ELR (cell line): ENCODE measurements around the gene RCAN2.
A peak's percentile ranks its signal among the peaks of the same experiment; 100 is the strongest.
"Not testable (repeated sequence)": the region's sequence is repeated elsewhere in the genome, so short reads cannot be mapped to it uniquely, and the experiment has no call there.

Experiments
- DNase-seq: peaks from one replicate; pipeline ENCODE4 v3.0.0-alpha.2; 2015; ENCODE audit warnings: low read depth

RCAN2 gene

DNA sequence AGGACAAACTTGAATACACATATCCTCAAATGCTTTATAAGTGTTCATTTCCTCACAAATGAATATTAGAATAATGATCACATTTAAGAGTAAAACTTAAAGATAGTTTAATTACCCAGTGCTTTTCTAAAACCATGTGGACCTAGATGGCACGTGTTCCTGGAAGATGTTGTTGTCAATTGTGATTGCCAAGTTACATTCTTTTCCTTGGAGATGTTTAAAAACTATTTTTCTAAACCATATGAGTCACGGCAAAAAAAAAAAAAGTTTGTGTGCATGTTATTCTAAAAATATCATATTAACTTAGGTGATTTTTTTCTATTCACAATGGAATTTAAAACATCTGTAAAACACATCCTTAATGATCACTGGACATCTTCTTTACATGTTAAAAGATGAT, 51.1 kb downstream of the RCAN2 start:
- DNase-seq: no peak

DNA sequence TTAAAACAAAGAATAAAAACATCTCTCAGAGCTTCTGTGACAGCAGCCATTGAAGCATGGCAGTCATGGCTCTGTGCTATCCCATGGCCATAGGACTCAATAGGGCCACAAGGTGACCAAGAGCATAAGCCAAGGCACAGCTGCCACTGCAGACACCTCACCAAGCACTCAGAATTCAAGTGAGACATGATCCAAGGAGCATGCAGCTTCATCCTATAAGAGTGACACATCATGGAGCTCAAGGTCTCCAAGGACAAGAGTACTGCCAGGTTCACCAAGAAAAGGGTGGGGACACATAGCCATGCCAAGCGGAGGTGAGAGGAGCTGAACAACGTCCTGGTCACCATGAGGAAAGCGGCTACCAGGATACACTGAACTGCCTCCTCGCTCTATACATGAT, 53.0 kb downstream of the RCAN2 start:
- DNase-seq: no peak

DNA sequence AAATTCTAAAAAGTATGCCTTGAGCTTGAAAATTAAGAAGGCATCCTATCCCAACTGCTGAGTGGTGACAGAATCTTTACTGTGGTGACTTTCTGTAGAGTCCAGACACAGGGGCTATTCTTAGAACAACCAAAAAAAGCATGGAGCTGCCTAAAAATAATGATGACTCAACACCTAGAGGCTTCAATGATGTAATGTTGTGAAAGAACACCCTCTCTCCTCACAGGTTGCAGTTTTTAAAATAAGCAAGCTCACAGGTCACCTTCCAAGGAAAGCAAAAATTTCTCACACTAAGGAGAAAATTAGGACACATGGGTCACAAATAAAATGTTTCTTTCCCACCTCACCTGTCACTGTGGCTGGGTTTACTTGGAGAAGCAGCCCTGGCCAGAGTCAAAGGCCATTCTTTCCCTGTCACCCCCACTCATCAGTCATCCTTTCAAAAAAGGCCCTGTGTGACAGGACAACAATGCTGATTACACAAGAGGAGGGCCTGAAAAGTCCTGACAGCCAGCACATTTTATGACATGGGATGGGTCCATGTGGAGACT, 53.5 kb downstream of the RCAN2 start:
- no peak for DNase-seq

DNA sequence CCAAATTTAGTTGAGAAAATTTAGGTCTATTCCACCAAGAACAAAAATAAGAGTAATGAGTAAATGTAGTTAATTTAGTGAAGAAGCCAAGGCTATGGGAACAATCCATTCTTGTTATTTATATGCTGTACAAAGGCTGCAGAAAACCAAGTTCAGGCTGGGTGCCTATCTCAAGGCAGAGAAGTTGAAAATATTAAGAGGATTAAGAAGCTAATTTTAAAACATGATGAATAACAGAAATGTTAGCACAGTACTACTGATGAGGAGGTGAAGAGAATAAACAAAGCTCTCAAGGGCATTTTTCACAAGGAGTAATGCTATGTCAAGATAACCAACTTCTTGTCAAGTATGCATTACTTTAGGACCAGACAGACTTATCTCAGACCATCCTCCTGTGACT, 68.6 kb downstream of the RCAN2 start:
- no peak for DNase-seq

DNA sequence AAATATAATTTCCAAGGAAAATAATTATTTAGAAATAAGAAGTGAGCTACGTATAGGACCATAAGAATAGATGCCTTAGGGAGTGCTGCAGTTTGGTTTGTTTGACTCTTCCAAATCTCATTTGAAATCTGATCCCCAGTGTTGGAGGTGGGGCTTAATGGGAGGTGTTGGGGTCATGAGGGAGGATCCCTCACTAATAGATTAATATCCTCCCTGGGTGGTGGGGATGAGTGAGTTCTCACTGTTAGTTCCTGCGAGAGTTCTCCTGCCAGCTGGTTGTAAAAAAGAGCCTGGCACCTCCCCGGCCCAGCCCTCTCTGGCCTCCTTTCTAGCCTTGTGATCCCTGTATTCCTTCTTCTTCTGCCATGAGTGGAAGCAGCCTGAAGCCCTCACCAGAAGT, 69.3 kb downstream of the RCAN2 start:
- no peak for DNase-seq

DNA sequence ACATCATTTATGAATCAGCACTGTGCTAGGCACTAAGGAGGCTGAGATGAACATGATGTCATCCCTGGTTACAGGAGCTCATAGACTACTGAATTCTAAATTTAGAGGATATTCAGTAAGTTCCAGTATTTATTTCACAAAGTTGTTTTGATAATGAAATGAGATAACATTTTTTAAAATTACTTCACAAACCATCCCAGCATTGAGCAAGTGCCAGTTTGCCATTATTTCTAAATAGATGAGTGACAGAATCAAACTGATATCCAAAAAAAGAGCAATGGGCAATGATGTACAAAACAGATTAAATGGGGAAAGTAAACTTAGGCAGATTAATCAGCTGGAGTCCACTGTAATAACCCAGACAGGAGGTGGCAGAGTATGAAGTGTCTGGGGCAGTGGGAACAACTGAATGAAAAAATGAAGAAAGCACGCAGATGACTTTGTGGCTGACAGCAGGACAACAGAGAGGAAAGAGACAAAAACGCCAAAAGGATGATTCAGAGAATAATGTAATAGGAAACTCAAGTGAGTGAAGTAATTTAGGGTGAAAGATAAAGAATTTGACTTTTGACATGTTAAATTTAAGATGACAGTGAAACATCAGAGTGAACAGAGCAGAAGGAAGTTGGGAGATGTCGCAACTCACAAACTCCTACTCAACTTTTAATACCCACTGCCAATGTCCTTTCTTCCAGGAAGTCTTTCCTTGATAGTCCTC, 70.2 kb downstream of the RCAN2 start:
- no peak for DNase-seq

DNA sequence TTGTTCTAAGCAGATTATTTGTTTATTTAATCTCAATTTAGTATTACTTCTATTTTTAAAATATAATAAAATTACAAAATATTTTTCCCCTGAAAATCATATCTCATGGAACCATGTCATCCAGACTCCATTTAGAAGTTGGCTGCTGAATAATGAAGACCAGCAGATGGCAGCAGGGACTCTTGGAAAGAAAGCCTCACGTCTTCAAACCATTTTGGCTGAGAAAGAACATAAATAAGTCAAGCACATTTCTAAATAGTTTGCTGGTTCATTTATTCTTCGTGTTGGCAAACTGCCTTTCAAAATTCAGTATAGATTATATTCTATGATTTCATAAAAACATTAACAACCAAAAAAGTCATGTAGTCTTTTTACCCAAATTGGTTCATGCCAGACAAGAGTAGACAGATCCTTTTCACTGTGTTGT, 71.7 kb downstream of the RCAN2 start:
- DNase-seq: peak; percentile 73

DNA sequence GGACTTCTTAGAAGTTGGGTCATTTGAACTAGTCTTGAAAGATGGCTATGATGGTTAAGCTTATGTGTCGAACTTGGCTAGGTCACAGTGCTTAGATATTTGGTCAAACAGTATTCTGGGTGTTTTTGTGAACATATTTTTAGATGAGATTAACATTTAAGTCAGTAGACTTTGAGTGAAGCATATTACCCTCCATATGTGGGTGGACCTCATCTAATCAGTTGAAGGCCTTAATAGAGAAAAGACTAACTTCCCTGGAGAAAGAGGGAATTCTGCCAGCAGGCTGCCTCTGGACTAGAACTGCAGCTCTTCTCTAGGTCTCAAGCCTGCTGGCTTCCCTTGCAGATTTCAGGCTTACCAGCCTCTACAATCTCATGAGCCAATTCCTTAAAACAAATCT, 76.9 kb downstream of the RCAN2 start:
- no peak for DNase-seq

DNA sequence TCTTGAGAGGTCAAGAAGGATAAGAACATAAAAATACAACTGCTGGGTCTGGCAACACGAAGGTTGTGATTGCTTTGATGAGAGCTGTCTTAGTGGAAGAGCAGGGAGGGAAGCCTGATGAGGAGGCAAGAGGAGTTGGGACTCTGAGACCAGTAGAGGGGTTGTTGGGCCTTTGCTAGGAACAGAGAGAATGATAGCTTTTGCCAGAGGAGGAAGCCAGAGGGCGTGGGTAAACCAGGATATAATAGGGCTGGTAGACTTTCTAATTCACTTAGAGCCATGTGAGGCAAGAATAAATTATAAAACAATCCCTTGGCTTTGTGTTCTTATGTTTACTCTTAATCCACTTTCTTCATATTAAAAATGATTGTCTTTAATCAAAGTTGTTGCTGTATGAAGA, 78.6 kb downstream of the RCAN2 start:
- no peak for DNase-seq

DNA sequence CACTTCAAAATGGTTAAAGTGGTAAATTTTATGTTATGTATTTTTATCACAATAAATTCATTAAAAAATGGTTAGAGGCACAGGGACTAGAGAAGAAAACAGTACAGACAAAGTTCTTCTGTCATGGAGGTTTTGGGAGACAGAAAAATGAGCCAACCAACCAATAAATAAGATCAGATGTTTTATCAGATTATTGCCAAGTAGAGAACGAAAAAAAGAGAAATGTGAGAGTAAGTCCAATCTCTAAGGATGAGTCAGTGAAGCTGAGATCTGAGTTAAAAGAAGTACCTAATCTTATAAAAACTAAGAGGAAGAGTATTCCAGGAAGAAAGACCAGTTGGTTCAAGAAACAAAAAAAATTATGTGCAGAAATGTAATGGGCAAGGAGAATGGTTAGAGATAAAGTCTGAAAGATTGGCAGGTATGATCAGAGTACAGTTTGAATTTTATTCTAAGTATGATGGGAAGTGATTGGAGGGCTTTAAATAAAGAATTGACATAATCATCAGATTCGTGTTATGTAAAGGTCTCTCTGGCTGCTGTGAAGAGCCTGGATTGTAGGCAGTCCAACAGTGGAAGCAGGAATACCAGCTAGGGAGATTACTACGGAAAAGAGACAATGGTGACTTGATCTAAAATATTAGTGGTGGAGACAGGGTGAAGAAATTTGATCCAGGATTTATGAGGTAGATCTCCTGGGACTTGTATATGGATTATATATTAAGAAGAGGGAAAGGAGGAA, 79.6 kb downstream of the RCAN2 start:
- DNase-seq: no peak

DNA sequence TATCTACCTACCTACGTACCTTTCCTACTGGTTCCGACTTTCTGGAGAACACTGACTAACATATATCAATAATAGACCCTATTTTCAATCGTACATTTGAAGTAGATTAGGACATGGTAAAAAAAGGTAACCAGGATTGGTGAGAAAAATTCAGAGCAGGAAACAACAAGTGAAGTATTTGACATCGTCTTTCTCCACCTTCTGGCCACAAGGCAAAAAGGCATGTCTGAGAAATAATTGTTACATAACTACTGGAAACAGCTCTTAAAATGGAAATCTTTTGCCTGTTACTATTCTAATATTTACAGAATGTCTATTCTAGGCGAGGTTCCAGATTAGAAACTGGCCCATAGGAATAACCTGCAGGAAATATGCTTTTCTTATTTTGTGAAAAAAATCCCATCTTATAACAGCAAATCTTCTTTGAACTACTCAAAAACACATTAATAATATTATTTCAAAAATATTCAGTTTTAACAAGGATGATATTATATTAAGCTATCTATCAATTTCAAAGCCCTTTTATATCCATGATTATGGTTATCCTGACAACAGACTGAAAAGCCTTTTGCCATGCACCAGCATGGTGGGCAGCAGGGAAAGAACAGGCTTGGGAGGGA, 80.8 kb downstream of the RCAN2 start:
- DNase-seq: peak; percentile 42

DNA sequence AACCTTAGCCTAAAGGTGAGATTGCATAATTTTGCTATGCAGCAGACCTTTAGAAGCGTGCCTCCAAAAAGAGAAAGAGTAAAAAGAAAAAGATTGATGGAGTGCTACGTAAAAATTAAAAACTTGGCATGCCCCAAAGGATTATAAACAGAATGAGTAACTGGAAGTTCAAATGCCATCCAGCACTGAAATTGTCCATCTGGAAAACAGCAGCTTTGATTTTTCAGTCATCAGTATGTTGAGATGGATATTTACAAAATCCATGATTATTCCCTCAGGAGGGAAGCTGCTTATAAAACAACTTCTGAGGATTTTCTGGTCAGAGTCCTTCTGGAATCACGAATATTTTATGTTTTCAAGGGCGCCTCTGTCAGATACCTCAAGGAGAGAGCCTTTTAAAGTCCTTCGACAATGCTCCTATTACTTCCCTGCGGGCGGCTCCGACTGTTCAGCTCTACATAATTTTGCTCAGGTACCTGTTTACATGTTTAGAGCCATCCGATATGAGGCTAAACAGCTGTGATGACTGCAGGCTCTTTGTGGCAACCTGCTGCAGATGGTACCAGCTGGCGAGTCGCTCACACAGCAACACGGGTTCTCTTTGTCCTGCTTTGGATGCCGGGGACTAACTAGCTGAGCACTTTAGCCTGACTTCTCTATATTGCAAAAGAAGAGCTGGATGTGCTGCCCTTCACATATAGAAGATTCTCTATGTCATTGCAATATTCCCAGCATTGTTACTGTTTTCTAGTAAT, 83.3 kb downstream of the RCAN2 start:
- no peak for DNase-seq

DNA sequence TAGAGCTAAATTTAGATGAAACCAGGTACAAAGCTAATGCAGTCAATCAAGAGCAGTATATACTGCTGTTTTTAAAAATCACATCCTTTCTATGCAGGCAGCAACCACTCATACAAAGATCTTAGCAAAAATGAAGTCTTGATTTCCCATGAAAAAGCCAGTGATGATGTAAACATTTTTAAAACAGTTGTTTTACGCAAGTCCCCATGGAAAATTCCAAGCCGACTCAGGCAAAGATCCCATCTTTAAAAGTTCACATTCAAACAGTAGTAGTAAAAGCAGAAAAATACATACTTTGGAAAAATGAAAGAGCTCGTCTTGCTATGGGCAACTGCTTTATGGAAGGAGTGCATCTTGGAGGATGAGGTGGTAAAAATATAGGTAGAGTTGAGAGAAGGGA, 84.0 kb downstream of the RCAN2 start:
- DNase-seq: no peak

DNA sequence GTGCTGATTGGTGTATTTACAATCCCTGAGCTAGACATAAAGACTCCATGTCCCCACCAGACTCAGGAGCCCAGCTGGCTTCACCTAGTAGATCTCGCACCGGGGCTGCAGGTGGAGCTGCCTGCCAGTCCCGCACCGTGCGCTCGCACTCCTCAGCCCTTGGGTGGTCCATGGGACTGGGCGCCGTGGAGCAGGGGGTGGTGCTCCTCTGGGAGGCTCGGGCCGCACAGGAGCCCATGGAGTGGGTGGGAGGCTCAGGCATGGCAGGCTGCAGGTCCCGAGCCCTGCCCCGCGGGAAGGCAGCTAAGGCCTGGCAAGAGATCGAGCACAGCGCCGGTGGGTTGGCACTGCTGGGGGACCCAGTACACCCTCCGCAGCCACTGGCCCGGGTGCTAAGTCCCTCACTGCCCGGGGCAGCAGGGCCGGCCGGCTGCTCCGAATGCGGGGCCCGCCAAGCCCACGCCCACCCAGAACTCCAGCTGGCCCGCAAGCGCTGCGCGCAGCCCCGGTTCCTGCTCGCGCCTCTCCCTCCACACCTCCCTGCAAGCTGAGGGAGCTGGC, 85.5 kb downstream of the RCAN2 start:
- not testable (repeated sequence) for DNase-seq

DNA sequence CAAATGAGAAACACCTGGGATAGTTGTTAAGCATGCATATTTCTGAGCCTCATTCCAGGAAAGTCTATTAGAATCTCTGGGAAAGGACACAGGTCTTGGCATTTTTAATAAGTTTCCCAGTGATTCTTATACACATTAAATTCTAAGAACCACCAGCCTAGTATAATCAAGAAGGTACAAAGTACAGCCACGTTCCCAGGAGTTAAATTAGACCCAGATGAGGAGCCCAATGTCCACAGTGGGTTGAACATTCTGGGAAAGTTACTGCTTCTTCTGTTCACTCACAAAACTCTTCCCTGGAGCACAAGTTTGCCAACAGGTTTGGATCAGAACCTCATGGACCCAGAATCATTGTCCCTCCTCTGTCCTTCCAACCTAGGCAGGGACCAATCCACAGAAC, 90.4 kb downstream of the RCAN2 start:
- DNase-seq: no peak

DNA sequence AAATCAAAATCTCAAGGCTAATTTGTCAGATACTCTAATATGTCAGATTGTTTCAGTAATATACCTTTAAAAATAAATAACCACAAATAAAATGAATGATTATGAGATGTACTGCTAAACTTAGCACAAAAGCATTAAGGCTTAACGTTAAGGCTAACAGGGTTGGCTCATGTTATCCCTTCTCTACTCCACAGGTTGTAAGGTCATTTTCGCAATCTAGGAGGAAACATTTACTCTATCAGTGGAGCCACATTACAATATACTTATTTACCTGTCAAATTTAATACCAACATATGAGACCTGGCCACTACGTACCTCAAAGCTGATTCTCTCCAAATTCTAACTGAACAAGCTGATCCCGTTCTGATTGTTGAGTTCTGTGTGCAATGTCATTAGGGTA, 95.7 kb downstream of the RCAN2 start:
- DNase-seq: no peak

DNA sequence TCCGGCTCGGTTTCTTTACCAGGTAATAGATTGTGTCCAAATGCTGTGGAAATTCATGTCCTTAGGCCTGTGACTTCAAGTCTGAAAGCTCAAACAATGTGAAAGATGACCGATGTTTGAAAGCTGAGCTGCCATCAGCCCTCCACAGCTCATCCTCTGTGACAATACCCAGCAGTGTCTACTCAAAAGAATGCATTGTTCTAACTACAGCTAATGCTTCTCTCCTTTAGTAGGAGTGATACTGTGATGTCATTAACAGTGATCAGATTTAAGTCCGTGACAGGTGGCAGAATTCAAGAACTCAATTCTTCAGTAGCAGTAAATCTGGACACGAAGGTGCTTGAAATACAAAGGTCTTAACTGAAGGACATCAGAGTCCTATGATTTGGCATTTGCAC, 97.3 kb downstream of the RCAN2 start:
- no peak for DNase-seq

DNA sequence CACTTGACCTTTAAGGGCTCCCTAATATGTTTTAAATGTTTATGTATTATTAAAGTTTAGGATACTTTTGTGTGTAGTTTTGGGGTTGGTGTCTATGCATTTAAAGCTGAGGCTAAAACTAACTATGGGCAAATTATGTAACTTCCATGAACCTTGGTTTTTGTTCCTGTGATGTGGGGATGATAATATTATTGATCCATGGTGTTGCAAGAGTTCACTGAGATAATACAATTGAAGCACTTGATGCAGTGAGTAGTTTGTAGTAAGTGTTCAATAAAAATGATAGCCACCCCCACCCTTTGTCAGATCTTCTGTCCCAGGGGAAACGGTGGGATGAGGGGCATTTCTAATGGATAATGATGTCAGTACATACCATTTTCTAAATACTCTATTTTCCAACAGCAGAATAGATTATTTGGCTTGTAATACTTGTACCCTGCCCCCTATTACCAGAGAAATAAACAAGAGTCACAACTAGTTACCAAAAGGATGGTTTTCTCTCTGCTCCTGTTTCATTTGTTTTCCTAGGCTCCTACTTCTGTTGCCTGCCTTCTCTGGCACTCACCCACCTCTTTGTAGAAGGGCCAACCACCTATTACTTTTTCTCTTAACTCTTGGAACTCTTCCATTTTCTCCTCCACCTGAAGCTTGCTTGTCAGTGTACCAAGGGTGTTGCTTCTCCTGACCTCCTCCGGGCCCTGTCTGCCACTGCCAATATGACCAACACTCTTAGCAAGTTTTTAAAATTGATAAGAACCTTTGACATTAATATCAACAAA, 97.9 kb downstream of the RCAN2 start:
- DNase-seq: no peak

DNA sequence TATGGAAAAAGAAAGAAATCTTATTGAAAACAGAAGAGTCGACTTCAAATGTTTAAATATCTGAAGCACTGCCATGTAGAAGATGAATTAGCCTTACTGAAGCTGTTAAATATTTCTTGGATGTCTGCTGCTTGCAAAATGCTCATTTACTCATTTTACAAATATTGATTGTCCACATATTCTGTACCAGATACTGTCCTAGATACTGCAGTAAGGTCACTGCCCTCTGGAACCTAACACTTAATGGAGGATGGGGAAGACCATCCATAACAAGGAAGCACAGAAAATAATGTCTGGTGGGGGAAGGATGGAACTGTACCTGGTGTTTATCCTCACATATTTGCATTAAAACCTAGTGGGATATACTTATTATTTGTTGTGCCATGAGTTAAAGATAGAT, 99.0 kb downstream of the RCAN2 start:
- no peak for DNase-seq

DNA sequence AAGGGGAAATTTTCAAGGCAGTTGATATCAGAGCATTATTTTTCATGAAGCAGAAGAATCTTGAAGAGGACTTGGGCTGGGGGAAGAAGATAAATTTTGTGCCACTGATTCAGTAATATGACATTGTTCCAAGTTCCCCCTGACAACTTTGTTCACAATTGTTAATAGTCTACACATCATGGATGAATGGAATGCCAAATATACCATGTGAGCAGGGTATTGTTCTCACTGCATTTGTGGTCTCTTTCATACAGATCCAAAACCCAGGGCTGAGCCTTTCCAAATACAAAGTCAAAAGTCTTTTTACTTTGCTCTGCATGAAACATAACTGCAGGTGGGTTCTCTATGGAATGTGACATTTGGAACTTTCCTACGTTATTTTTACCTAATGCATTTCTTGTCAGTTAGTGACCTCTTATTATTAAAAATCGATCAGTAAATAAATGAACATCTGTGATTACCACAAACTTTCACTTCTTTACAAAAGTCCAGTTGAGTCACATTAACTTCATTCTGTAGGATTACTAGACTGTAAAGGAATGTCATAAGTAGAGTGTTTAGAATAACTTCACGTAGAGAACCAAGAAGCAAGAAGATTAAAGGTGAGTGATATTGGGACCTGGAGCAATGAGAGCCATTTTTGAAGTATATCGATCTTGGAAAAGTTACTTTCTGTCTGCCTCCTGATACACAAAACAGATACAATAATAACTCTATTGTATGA, 100.9 kb downstream of the RCAN2 start:
- DNase-seq: no peak

DNA sequence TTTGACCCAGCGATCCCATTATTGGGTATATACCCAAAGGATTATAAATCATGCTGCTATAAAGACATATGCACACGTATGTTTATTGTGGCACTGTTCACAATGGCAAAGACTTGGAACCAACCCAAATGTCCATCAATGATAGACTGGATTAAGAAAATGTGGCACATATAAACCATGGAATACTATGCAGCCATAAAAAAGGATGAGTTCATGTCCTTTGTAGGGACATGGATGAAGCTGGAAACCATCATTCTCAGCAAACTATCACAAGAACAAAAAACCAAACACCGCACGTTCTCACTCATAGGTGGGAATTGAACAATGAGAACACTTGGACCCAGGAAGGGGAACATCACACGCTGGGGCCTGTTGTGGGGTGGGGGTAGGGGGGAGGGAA, 103.5 kb downstream of the RCAN2 start:
- not testable (repeated sequence) for DNase-seq
